Adipocyte (in vitro differentiated cells): ENCODE results near the gene ZP2.

Source experiments
- DNase-seq: peaks from one replicate; pipeline ENCODE4 v3.0.0-alpha.2; 2015; ENCODE audit warnings: low read depth
- H3K27me3 ChIP-seq: replicated peaks from 2 replicates; pipeline ENCODE4 v1.7.0; 2013; ENCODE audit warnings: mild to moderate bottlenecking, low read length, moderate library complexity; ENCODE audit not compliant: control insufficient read depth, insufficient read depth
- H3K36me3 ChIP-seq: 2 replicates; pipeline ENCODE4 v1.7.0; 2013; ENCODE audit warnings: low read length, mild to moderate bottlenecking, moderate library complexity; ENCODE audit not compliant: control insufficient read depth, insufficient read depth, severe bottlenecking
- H3K4me1 ChIP-seq: 2 replicates; pipeline ENCODE4 v1.7.0; 2013; ENCODE audit warnings: mild to moderate bottlenecking, low read length, moderate library complexity; ENCODE audit not compliant: control insufficient read depth, insufficient read depth
- H3K4me3 ChIP-seq: 2 replicates; pipeline ENCODE4 v1.7.0; 2013; ENCODE audit warnings: mild to moderate bottlenecking, low read length, moderate library complexity
- H3K9ac ChIP-seq: 2 replicates; pipeline ENCODE4 v1.7.0; 2013; ENCODE audit warnings: mild to moderate bottlenecking, low read length, moderate library complexity
- H3K9me3 ChIP-seq: 2 replicates; pipeline ENCODE4 v1.7.0; 2013; ENCODE audit warnings: mild to moderate bottlenecking, low read length, moderate library complexity; ENCODE audit not compliant: control insufficient read depth

The ZP2 gene

DNA sequence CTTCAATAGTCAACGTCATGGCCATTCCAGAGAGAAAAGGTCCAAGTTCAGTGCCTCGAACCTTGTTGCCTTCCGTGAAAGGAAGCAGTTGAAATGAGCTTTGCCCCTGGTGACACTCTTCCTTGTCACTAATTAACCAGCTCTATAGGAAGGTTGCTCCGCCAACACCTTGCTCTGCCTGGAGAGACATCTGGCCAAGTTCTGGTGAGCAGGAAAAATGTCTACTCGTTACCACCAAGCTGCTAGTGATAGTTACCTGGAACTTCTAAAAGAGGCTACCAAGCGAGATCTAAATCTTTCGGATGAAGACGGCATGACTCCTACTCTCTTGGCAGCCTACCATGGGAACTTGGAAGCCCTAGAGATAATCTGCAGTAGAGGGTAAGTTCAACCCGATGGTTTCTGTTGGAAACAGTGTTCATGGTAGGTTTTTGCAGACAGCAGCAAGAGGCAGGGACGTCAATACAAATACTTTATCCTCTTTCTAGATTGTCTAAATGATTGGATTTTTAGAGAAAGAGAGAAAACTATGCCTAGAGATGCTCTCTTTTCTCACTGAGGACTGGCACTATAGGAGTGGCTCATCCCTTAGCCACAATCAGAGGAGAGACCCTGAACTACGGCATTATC, 22.3 kb upstream of the ZP2 start, which contains the start of gene ANKS4B:
Gene ANKS4B, plus strand, starts transcription at position 179 of the 630 bp plus-strand sequence. Its CDS starts 39 bp downstream, at position 218.
- H3K27me3 ChIP-seq, result peaks cover 5% of the 10 kb centered on the region
- no peaks in the 10 kb centered on the region for H3K36me3 ChIP-seq
- H3K9me3 ChIP-seq, result no peaks in the 10 kb centered on the region
- H3K9ac ChIP-seq, result no peak within 1 kb of the TSS
- H3K4me1 ChIP-seq, result no peaks in the 10 kb centered on the region
- no peak for DNase-seq
- H3K4me3 ChIP-seq, result no peak within 1 kb of the TSS

DNA sequence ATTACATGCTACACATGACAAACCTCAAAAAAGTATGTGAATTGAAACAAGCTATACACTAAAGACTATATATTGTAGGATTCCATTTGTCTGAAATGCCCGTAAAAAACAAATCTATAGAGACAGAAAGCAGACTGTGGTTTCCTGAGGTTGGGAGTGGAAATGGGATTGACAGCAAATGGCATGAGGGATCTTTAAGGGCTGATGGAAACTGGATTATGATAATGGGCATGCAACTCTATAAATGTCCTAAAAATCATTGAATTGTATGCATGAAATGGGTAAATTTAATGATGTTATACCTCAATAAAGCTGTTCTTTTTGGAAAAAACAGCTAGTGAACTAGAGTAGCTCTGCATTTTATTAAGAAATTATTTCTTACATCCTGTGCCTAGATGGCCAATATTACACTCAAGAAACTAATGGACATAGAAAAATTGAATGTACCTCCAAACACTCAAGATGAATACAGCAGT, 21.7 kb upstream of the ZP2 start:
- Histone ChIP-seq H3K9me3 (no peaks in the 10 kb centered on the region), H3K9ac (no peak overlapping the region), H3K36me3 (no peaks in the 10 kb centered on the region), H3K4me1 (peaks cover 5% of the 10 kb centered on the region), H3K27me3 (peaks cover 5% of the 10 kb centered on the region), H3K4me3 (no peak overlapping the region)
- no peak for DNase-seq

DNA sequence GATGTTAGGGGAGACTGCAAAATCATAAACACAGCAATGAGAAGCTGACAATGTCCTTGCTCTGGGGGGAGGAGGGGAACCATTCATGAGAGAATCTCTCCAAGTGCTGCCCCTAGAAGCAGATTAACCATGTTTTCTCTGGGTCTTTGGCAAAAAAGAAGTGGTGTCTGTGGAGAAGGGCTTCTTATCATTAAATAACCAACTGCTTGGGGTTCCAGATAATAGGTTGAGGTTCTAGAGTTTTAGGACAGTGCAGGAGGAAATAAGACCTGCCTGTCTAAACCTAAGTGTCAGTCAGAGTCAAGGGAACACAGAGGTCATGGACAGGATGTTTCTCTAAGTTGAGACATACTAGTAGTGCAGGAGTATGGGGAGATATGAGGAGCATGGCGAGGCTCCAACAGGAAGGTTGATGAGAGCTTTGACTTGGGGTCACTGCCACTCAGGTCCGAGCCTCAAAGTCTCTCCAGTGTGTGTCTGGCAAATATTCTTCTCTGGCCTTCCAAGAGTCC, 17.0 kb upstream of the ZP2 start:
- peaks cover 24% of the 10 kb centered on the region for H3K27me3 ChIP-seq
- no peaks in the 10 kb centered on the region for H3K36me3 ChIP-seq
- H3K4me1 ChIP-seq, result peaks cover 5% of the 10 kb centered on the region
- no peaks in the 10 kb centered on the region for H3K9me3 ChIP-seq
- DNase-seq, result no peak
- H3K4me3 ChIP-seq, result no peak overlapping the region
- no peak overlapping the region for H3K9ac ChIP-seq

DNA sequence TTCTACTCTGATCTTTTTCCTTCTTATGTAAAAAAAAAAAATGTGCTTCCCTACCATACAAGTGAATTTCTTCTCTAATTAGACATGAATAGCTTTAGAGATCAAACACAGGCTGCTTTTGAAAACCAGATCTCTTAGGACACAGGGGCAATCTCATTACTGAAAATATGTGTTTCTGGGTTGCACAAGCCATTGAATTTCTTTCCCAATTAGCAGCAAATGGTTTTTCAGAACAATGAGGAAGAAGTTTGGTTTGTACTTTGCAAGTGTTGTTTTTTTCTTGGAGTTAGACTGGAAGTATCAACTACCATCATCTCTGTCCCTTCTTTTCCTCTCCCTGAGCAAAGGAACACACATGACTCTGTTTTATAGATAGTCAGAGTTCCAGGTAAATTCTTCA, 16.5 kb upstream of the ZP2 start:
- peaks cover 5% of the 10 kb centered on the region for H3K4me1 ChIP-seq
- H3K9me3 ChIP-seq, result no peaks in the 10 kb centered on the region
- peaks cover 22% of the 10 kb centered on the region for H3K27me3 ChIP-seq
- H3K36me3 ChIP-seq, result no peaks in the 10 kb centered on the region
- H3K9ac ChIP-seq, result no peak overlapping the region
- DNase-seq, result no peak
- H3K4me3 ChIP-seq, result no peak overlapping the region

DNA sequence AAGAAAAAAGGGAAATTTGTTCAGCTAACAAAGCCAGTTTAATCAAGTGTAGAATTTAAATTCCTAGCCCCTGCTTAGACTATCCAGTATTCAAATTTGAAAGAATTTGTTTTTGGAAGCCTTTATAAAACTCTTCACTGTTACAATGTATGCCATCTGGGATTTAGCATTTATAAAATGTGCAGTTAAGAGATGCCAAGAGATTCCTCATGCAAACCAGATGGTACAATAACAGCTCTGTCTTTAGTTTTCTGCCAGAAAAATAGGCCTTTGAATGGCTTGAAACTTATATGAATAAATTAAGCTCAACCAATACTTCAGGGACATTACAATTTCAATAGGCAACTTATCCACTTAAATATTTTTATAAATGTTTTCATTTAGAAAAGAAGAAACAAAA, 15.4 kb upstream of the ZP2 start:
- no peak for DNase-seq
- Histone ChIP-seq H3K4me1 (peaks cover 5% of the 10 kb centered on the region), H3K36me3 (no peaks in the 10 kb centered on the region), H3K9me3 (no peaks in the 10 kb centered on the region), H3K9ac (no peak overlapping the region), H3K27me3 (peaks cover 25% of the 10 kb centered on the region), H3K4me3 (no peak overlapping the region)

DNA sequence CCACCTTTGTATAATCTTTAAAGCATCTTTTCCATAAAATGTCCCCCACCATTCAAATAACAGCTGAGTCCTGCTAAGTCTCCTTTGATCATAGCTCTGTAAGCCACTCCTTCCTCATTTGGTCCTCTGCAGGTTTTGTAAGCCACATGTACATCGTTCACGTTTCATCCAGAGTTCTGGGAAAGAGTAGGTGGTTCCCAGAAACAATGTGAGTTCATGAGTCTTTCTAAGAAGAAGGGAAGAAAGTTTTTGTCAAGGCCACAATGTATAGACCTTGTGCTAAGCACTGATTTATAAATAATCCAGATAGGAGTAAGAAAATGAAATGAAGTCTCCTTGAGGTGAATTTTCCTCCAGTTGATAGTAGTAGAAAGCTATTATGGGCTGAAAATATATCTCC, 13.4 kb upstream of the ZP2 start:
- Histone ChIP-seq H3K4me1 (peaks cover 5% of the 10 kb centered on the region), H3K9ac (no peak overlapping the region), H3K9me3 (peaks cover 5% of the 10 kb centered on the region), H3K27me3 (peaks cover 30% of the 10 kb centered on the region), H3K4me3 (no peak overlapping the region), H3K36me3 (no peaks in the 10 kb centered on the region)
- DNase-seq, result no peak

DNA sequence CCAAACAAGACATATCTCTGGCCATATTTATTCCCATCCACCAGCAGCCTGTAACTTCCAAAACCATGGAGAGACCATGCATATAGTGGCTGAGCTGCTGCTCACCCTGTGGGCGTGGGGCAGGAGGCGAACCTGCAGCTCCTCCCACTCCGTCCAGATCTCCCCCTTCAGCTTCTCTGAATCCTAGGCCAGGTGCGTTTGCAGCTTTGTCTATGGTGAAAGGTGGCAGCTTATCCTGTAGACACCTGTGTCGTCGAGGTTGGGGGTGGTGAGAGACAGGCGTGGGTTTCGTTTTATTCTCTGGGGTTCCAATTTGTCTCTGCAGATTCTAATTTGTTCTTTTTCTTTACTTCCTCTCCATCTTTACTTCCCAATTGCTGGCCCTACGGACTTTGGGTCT, 12.4 kb upstream of the ZP2 start:
- no peak for DNase-seq
- H3K9me3 ChIP-seq, result peaks cover 5% of the 10 kb centered on the region
- H3K27me3 ChIP-seq, result peaks cover 27% of the 10 kb centered on the region
- H3K4me1 ChIP-seq, result peaks cover 5% of the 10 kb centered on the region
- H3K36me3 ChIP-seq, result no peaks in the 10 kb centered on the region
- no peak overlapping the region for H3K9ac ChIP-seq
- H3K4me3 ChIP-seq, result no peak overlapping the region

DNA sequence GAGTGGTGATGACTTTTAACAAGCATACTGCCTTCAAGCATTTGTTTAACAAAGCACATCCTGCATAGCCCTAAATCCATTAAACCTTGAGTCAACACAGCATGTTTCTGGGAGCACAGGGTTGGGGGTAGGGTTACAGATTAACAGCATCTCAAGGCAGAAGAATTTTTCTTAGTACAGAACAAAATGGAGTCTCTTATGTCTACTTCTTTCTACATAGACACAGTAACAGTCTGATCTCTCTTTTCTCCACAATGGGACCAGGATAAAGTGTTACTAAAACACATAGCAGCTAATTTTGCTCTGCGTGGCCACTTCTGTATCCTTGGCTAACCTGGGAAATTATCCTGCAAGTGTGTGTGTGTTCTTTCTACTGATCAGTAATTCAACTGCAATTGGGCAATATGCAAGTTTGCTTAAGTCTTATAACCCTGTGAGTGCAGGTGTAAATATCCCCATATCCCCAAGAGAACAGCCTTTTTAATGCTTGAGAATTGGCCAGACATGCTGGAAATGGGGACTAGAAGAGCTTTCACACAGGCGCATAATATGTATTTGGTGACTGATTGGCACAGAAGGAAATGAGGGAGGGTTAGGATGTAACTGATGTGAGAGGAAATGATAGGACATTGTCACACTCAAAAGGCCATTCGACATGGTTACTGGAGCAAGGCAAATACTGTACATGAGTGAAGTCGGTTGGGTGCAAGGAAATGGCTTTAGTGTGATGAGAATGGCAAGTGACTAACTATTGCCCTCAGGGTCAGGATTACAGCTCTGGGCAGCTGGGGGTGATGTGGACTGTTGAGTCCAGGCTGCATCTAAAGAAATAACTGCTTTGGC, 11.3 kb upstream of the ZP2 start:
- H3K9ac ChIP-seq, result no peak overlapping the region
- H3K4me3 ChIP-seq, result no peak overlapping the region
- H3K4me1 ChIP-seq, result no peaks in the 10 kb centered on the region
- no peaks in the 10 kb centered on the region for H3K36me3 ChIP-seq
- DNase-seq, result no peak
- peaks cover 5% of the 10 kb centered on the region for H3K9me3 ChIP-seq
- peaks cover 27% of the 10 kb centered on the region for H3K27me3 ChIP-seq

DNA sequence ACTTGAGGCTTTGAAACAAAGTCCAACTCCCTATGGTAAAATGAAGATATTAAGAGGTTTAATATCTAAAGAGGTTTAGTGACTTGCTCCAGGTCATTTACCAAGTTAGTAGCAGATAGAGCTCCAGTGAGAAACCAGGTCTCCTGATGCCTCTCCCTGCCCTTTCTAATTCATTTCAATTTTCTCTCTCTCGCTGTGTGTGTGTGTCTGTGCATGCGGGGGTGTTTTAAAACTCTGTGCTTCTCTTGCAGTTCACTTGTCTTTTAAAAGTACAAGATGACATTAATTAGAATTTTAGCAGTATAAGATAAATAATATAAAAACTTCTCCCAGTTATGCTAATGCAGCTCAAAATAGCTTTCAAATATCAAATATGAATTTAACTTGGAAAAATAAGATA, 8.2 kb upstream of the ZP2 start:
- no peak for DNase-seq

DNA sequence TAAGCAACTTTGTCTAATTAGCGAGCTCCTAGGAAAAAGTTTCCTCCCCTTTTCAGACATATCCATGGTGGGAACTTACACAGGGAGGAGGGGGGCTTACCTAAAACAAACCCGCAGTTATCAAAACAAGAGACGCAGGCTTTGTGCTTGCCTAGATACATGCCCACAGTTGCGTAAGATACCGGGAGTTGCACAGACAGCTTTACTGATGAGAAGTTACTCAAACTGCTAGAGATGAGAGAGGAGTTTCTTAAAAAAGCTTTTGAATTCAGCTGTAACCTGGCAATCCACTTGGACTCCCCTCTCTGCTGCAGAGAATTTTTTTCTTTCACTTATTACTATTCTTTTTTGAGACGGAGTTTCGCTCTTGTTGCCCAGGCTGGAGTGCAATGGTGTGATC, 6.8 kb upstream of the ZP2 start:
- Histone ChIP-seq H3K9ac (no peak overlapping the region), H3K4me3 (no peak overlapping the region), H3K9me3 (peaks cover 5% of the 10 kb centered on the region), H3K4me1 (no peaks in the 10 kb centered on the region), H3K36me3 (no peaks in the 10 kb centered on the region), H3K27me3 (peaks cover 29% of the 10 kb centered on the region)
- no peak for DNase-seq

More for the DNA sequence above, 8.2 kb upstream of the ZP2 start:
- Histone ChIP-seq H3K4me1 (no peaks in the 10 kb centered on the region), H3K9me3 (peaks cover 5% of the 10 kb centered on the region), H3K9ac (no peak overlapping the region), H3K4me3 (no peak overlapping the region), H3K36me3 (no peaks in the 10 kb centered on the region), H3K27me3 (peaks cover 29% of the 10 kb centered on the region)

DNA sequence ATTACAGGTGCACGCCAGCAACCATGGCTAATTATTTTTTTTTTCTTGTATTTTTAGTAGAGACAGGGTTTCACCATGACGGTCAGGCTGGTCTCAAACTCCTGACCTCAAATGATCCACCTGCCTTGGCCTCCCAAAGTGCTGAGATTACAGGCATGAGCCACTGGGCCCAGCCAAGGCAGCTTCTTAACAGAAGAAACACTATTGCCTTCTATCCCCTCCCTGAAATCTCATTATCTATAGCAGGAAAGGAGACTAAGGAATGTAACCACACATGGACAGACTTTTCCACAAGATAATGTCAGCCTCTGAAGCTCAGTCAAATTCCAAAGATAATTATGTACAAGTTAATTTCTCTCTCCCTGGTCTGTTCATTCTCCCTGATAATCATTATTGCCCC, 5.7 kb upstream of the ZP2 start:
- no peak for DNase-seq
- H3K4me3 ChIP-seq, result no peak overlapping the region
- no peak overlapping the region for H3K9ac ChIP-seq

More for the DNA sequence above, 5.7 kb upstream of the ZP2 start:
- H3K4me1 ChIP-seq, result no peaks in the 10 kb centered on the region
- no peaks in the 10 kb centered on the region for H3K36me3 ChIP-seq
- H3K27me3 ChIP-seq, result peaks cover 29% of the 10 kb centered on the region
- H3K9me3 ChIP-seq, result peaks cover 5% of the 10 kb centered on the region
